ENCODE data around the gene C6orf15. TPM values are rescaled to one million over a fixed set of nuclear protein-coding genes. Genes with fewer than 3 reads are reported as not detected.

Gene C6orf15
- polyA plus RNA-seq, 1 donor from 2014 or later, result not detected

DNA sequence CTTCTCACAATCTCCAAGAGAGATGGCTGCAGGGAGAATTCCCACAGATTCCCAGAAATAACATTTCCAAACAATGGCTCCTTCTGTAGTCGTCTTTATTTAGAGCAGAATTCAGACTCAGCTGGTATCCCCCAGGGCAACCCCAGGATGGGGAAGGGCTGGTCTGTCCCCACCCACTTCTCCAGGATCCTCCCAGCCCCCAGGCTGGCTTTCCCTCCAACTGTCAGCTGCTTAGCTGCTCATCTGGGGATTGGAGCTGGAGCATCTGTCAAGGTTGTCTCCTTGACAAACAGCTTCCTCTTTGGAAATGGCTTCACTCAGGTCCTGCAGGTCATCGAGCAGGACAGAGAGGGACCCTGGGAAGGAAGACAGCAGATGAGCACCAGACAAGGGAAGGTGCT is 30.0 kb upstream of the C6orf15 start:
- no peaks in the 10 kb centered on the region for H3K9me3 Mint-ChIP-seq
- H3K4me3 Mint-ChIP-seq, result no peak overlapping the region
- H3K27me3 Mint-ChIP-seq, result peaks cover 3% of the 10 kb centered on the region
- peaks cover 3 to 5% (median 4%) of the 10 kb centered on the region in 3 donors for H3K4me1 Mint-ChIP-seq
- H3K36me3 Mint-ChIP-seq, result peaks cover 4% of the 10 kb centered on the region
- H3K27ac Mint-ChIP-seq, result peak overlapping the region in 1 of 3 donors; percentile 50

DNA sequence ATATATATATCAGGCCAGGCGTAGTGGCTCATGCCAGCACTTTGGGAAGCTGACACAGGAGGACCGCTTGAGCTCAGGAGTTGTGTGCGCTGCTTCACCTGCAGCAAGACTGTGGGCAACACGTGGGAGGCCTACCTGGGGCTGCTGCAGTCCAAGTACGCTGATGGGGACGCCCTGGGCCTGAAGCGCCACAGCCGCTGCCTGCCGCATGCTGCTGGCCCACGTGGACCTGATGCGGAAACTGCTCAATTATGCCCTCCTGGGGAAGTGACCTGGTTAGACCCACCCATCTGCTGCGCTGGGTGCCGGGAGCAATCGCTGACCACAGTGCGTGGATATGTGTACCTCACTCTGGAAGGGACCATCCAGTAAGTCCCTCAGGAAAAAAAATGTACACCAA is 28.3 kb upstream of the C6orf15 start:
- no peak overlapping the region for H3K27ac Mint-ChIP-seq
- H3K27me3 Mint-ChIP-seq, result peaks cover 3% of the 10 kb centered on the region
- H3K9me3 Mint-ChIP-seq, result no peaks in the 10 kb centered on the region
- H3K4me3 Mint-ChIP-seq, result no peak overlapping the region
- H3K4me1 Mint-ChIP-seq, result peaks cover 4 to 5% (median 5%) of the 10 kb centered on the region in 3 donors
- H3K36me3 Mint-ChIP-seq, result peaks cover 5% of the 10 kb centered on the region

DNA sequence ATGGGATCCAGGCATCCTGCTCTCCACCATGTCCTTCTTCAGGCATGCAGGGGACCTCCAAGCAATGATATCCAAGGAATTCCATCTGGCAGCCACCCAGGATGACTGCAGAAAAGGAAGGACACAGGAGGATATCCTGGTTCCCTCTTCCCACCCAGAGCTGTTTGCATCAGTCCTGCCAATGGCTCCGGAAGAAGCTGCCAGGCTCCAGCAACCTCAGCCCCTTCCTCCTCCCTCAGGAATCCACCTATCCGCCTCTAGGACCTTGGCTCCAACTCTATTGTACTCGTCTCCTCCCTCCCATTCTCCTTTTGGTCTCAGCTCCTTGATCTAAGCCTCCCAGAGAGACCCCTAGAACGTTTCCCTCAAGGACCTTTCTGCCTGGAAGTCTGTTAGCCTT is 27.2 kb upstream of the C6orf15 start:
- H3K27ac Mint-ChIP-seq, result no peak overlapping the region
- peaks cover 3% of the 10 kb centered on the region for H3K27me3 Mint-ChIP-seq
- H3K4me1 Mint-ChIP-seq, result peaks cover 4 to 5% (median 5%) of the 10 kb centered on the region in 3 donors
- no peaks in the 10 kb centered on the region for H3K9me3 Mint-ChIP-seq
- H3K4me3 Mint-ChIP-seq, result no peak overlapping the region
- H3K36me3 Mint-ChIP-seq, result peaks cover 4% of the 10 kb centered on the region

DNA sequence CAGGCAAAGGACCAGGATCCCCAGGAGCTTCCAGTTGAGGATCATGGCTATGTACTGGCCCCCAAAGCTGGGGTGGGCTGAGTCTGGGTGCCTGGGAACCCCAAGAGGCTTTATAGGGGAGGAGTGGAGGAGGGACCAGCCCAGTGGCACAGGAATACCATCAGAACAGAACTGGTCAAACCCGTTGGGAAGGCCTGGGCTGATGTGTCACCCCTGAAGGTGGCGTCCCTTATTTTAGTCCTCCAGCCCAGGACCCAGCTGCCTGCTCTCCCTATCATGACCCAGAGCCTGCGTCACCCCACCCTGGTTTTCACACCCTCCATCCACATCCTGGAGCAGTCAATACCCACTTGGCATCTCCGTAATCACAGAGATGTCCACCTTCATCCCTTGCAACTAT is 26.6 kb upstream of the C6orf15 start, which contains the start of gene PSORS1C2:
PSORS1C2 (minus strand) TSS at position 85 of the 400 bp plus-strand sequence; CDS start at position 45, 40 bp downstream.
- H3K4me3 Mint-ChIP-seq, result peak within 1 kb of the TSS in 2 of 4 donors; percentile 40 to 82
- H3K4me1 Mint-ChIP-seq, result peaks cover 4 to 5% (median 5%) of the 10 kb centered on the region in 3 donors
- H3K27me3 Mint-ChIP-seq, result peaks cover 3% of the 10 kb centered on the region
- H3K27ac Mint-ChIP-seq, result peak within 1 kb of the TSS in 2 of 3 donors; percentile 16 to 86
- H3K9me3 Mint-ChIP-seq, result no peaks in the 10 kb centered on the region
- peaks cover 3% of the 10 kb centered on the region for H3K36me3 Mint-ChIP-seq

DNA sequence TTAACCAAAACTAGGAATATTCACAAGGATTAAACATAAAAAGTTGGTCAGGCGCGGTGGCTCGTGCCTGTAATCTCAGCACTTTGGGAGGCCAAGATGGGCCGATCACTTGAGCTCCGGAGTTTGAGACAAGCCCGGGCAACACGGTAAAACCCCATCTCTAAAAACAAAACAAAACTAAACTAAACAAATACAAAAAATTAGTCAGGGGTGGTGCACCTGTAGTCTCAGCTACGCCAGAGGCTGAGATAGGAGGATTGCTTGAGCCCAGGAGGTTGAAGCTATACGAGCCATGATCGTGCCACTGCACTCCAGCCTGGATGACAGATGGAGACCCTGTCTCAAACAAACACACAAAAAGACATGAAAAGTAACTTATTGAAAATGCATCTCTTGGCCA is 23.3 kb upstream of the C6orf15 start:
- Mint-ChIP-seq H3K4me1 (peaks cover 4 to 5% (median 5%) of the 10 kb centered on the region in 3 donors), H3K4me3 (no peak overlapping the region), H3K36me3 (peaks cover 3% of the 10 kb centered on the region), H3K27ac (no peak overlapping the region), H3K9me3 (no peaks in the 10 kb centered on the region), H3K27me3 (peaks cover 3% of the 10 kb centered on the region)

DNA sequence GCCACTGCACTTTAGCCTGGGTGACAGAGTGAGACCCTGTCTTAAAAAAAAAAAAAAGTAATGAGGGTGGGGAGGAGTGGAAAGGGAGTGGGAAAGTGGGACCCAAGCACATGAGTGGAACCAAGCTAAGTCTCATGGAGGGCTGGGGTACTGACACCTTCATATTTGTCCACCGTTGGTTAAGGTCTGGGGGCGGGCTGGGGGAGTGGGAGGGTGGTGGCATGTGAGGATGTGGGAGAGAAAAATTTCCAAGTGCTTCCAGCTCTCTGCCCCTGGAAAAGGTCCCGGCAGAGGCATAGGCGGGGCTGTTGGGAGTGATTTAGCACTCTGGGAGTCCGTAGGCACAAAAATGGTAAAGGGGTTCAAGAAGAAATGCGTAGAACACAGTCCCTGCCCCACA is 20.4 kb upstream of the C6orf15 start:
- no peak overlapping the region for H3K4me3 Mint-ChIP-seq
- H3K27ac Mint-ChIP-seq, result no peak overlapping the region
- peaks cover 10% of the 10 kb centered on the region for H3K27me3 Mint-ChIP-seq
- no peaks in the 10 kb centered on the region for H3K9me3 Mint-ChIP-seq
- H3K4me1 Mint-ChIP-seq, result peaks cover 5 to 8% (median 7%) of the 10 kb centered on the region in 3 donors
- peaks cover 3% of the 10 kb centered on the region for H3K36me3 Mint-ChIP-seq

DNA sequence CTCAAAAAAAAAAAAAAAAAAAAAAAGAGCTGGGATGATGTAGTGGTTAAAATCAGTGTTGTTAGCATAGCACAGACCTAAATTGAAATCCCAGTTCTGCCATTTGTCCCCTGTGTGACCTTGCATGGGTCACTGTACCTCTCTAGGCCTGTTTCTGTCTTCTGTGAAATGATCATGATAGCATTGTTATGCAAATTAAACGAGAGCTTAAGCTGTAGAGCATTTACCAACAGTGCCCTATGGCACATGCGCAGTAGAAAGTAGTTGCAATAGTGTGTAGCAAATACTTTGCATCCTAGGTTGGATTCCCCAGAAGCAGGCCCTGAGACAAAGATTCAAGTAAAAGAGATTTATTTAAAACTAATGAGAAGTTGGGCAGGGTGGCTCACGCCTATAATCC is 19.2 kb upstream of the C6orf15 start:
- no peak overlapping the region for H3K27ac Mint-ChIP-seq
- peaks cover 12% of the 10 kb centered on the region for H3K27me3 Mint-ChIP-seq
- H3K4me3 Mint-ChIP-seq, result no peak overlapping the region
- no peaks in the 10 kb centered on the region for H3K36me3 Mint-ChIP-seq
- no peaks in the 10 kb centered on the region for H3K9me3 Mint-ChIP-seq
- H3K4me1 Mint-ChIP-seq, result peaks cover 2 to 5% (median 3%) of the 10 kb centered on the region in 3 donors

DNA sequence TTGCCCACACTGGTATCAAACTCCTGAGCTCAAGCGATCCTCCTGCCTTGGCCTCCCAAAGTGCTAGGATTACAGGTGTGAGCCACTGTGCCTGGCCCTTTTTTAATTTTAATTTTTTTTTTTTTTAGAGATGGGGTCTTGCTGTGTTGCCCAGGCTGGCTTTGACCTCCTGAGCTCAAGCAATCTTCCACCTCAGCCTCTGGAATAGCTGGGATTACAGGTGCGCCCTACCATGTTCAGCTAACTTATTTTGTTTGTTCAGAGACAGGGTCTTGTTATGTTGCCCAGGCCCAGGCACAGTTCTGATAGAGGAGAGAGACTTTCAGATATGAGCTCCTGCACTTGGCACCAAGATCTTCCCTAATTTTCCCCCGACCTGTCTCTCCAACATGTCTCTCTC is 18.4 kb upstream of the C6orf15 start:
- Mint-ChIP-seq H3K9me3 (no peaks in the 10 kb centered on the region), H3K27ac (no peak overlapping the region), H3K27me3 (peaks cover 12% of the 10 kb centered on the region), H3K4me1 (peaks cover 2 to 5% (median 3%) of the 10 kb centered on the region in 3 donors), H3K4me3 (no peak overlapping the region), H3K36me3 (no peaks in the 10 kb centered on the region)

DNA sequence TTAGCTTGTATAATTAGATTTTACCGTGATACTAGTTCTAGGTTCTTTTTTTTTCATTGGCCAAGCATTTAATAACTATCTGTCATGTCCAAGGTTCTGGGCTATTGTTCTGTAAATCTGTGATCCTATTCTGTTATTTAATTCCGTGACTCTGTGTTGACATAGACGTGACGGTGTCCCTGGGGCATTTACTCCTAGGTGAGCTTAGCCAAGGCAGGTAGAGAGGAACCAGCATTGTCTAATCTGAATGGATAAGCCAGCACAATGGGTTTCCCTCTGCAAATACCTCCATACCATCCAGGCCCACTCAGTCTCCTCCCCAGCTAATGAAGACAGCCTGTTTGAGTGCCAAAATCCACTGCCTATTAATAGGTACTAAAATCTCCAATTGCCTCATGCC is 16.8 kb upstream of the C6orf15 start:
- no peaks in the 10 kb centered on the region for H3K9me3 Mint-ChIP-seq
- peak overlapping the region in 1 of 4 donors; percentile 43 for H3K4me3 Mint-ChIP-seq
- peaks cover 12% of the 10 kb centered on the region for H3K27me3 Mint-ChIP-seq
- H3K36me3 Mint-ChIP-seq, result no peaks in the 10 kb centered on the region
- peaks cover 3 to 5% (median 5%) of the 10 kb centered on the region in 3 donors for H3K4me1 Mint-ChIP-seq
- H3K27ac Mint-ChIP-seq, result no peak overlapping the region

DNA sequence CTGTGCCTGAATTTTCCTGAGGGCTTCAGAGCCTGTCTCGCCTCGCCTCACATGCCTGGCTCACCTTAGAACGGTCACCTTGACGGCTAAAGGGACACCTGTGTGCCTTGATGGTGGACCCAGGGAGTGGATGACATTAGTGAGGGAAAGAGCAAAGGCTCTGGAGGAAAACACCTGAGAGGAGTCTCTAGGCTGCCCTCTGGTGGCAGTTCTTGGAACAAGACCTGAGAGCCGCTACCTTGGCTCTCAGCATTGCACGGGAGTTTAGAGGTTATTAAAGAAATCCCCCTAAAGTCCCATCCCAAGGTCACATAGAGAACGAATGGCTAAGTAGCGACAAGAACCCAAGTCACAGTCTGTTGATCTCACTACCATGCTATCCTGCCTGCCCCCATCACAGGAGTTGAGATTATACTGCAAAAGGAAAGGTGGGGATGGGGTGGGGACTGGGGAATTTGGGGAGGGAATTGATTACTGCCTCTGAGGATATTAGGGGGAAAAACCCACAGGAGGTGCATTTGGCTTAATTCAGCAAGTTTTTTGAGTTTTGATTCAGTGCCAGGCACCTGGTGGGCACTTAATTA is 15.8 kb upstream of the C6orf15 start:
- Mint-ChIP-seq H3K9me3 (no peaks in the 10 kb centered on the region), H3K36me3 (peaks cover 3% of the 10 kb centered on the region), H3K4me1 (peaks cover 3 to 5% (median 5%) of the 10 kb centered on the region in 3 donors), H3K4me3 (no peak overlapping the region), H3K27ac (no peak overlapping the region), H3K27me3 (peaks cover 12% of the 10 kb centered on the region)

DNA sequence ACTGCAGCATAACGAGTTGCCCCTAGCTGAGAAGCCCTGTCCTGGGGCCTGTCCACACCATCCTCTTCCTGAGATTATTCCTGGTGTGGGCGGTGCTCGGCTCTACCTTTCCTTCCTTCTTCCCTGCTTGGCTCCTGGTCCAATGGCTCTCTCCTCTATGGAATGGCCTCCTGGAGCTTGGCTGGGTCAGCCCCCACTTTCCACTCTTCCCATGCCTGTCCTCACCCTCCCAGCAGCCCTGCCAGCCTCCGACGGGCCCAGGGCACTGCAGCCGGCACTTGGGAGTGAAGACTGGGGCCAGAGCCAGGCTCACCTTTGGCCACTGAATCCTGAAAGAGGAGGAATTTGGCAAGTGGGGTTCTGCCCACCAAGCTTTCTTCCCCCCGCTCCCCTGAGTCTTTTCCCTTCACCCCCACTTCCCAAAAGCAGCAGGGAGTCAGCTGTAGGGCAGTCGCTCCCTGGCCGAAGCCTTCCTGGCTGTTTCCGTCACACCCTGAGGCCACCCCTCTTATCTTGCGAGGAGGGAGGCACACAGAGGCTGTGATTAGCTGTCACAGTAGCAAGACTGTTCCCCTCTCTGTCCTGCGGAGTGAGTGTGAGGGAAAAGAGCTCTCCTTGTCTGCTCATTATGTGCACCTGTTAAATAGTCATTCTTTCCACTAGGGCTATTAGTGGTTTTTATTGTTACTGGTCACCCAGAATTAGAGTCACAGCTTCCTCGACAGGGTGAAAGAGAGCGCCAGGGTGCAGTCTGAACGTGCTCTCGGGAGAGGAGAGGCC is 14.2 kb upstream of the C6orf15 start:
- Mint-ChIP-seq H3K27ac (no peak overlapping the region), H3K4me3 (no peak overlapping the region), H3K9me3 (no peaks in the 10 kb centered on the region), H3K4me1 (peaks cover 3 to 5% (median 5%) of the 10 kb centered on the region in 3 donors), H3K27me3 (peaks cover 16% of the 10 kb centered on the region), H3K36me3 (peaks cover 3% of the 10 kb centered on the region)

DNA sequence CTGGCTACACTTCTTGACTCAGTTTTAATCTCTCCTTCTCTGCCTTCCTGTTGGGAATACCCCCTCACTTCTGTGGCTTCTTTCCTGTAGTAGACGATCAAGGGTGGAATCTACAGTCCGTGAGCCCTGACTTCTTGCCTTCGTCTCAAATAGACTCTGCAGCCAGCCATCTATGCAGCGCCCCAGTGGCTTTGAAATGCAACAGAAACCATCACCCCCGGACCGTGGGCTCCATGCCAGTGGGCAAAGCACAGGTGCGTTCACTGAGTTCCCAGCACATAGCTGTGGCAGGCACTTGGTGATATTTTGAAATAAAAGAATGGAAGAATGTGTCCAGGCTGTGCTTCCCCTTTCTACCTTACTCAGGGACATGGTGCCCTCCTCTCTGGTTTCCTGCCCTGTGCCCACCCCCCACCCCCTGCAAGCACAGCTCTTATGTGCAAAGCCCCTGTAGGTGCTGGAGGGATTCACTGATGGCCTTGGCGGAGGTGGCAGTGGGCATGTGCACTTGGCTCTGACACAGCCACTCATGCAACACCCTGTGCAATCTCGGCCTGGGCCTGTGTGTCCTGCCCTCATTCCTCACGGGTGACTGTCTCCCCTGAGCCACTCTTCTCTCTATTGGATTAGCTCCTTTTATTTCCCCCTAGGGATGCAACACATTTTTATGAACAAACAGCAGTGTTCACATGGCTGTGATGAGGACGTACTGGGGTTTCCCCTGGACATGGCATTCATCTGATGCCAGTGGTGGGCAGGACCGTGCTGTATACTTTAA is 13.4 kb upstream of the C6orf15 start:
- Mint-ChIP-seq H3K4me3 (no peak overlapping the region), H3K36me3 (peaks cover 3% of the 10 kb centered on the region), H3K27me3 (peaks cover 16% of the 10 kb centered on the region), H3K27ac (no peak overlapping the region), H3K4me1 (peaks cover 3 to 5% (median 5%) of the 10 kb centered on the region in 3 donors), H3K9me3 (no peaks in the 10 kb centered on the region)

DNA sequence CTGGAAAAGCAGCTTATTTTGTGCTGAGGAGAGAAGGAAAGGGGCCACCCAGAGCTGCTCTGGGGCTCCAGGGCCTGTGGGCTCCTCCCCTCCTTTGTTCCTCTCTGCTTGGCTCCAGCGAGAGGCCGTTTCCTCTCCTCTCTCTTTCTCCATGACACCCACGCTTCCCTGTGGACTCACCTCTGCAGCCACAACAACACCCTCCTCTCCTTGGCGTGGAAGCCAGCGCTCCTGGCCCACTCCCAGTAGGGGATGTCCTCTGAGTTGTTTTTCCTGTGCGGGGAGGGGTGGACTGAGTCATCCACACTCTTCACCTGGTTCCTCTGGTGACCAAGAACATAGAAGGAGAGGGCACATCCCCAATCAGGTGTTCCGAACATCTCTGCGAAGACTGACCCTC is 12.8 kb upstream of the C6orf15 start:
- H3K4me1 Mint-ChIP-seq, result peaks cover 3 to 5% (median 5%) of the 10 kb centered on the region in 3 donors

DNA sequence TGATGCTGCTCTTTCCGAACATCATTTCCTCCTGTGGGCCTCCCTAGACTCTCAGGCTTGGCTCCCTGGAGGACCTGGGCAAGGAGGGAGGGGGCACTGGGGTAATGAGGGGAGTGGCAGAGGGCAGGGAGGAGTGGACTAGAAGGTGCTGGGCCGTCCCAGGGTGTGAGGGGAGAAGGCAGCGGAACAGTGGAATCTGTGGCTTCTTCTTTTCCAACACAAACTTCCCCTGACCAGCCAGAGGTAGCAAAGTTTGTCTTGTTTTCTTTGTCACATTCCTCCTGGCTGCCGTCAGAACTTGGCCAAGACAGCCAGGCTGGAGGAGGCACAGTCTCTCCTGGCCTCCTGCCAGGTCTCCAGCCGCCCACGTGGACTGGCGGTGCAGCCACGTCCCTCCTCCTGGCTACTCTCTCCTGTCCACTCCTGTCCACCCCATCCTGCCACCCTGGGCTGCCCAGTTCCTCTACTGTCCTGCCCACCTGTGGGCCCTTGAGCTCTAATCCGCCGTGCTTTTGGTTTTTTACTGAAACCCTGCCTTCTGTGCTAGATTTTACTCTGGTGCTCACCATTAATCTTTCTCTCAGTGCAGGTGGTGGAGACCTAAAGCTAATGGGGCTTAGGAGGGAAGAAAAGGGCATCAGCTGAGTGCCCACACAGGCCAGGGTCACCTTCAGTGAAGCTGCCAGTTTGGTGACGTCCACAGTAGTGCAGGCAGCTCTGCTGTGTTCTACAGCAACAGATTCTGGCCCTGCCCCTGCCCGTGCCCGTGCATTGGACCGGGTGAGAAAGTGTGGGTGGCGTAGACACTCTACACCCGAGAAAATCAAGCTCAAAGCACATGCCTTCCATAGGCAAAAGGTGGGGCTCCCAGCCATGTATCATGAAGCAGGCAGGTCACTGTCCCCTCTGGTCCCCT is 10.7 kb upstream of the C6orf15 start:
- no peak overlapping the region for H3K27ac Mint-ChIP-seq
- peaks cover 13% of the 10 kb centered on the region for H3K27me3 Mint-ChIP-seq
- H3K36me3 Mint-ChIP-seq, result peaks cover 3% of the 10 kb centered on the region
- H3K4me1 Mint-ChIP-seq, result peaks cover 2 to 3% (median 3%) of the 10 kb centered on the region in 3 donors
- H3K9me3 Mint-ChIP-seq, result no peaks in the 10 kb centered on the region
- no peak overlapping the region for H3K4me3 Mint-ChIP-seq

More for the DNA sequence above, 12.8 kb upstream of the C6orf15 start:
- Mint-ChIP-seq H3K36me3 (peaks cover 3% of the 10 kb centered on the region), H3K4me3 (no peak overlapping the region), H3K27ac (no peak overlapping the region), H3K9me3 (no peaks in the 10 kb centered on the region), H3K27me3 (peaks cover 16% of the 10 kb centered on the region)
